ENCODE data around the gene MSI2. TPM values are rescaled to one million over a fixed set of nuclear protein-coding genes. Genes with fewer than 3 reads are reported as not detected.

MSI2 gene
- total RNA-seq, 2 donors from 2014 or later, result 53.1 to 74.0 TPM

GRCh38 chr17:57432507-57433277 lies 176.4 kb downstream of the MSI2 start:
- 90% methylated on average over 19 of the region's 19 CpGs for WGBS

GRCh38 chr17:57433452-57433851 lies 177.1 kb downstream of the MSI2 start:
- DNase-seq (ENCODE audit: low spot score), result no peak
- TF ChIP-seq CTCF (IDR thresholded peaks at IDR 0.05) (no peak), POLR2AphosphoS5 (IDR thresholded peaks at IDR 0.05) (no peak), POLR2A (IDR thresholded peaks at IDR 0.05) (no peak)
- H3K36me3 ChIP-seq, result no peaks in the 10 kb centered on the region
- H3K27ac ChIP-seq, result no peak overlapping the region
- 90% methylated on average over 10 of the region's 10 CpGs for WGBS
- H3K9me3 ChIP-seq, result no peaks in the 10 kb centered on the region
- H3K4me1 ChIP-seq (replicated peaks), result no peaks in the 10 kb centered on the region
- no peaks in the 10 kb centered on the region for H3K27me3 ChIP-seq (replicated peaks; ENCODE audit: insufficient read depth)
- intact Hi-C loops (cut with DNase I), result no loop called here
- H3K4me3 ChIP-seq, result no peak overlapping the region

More at GRCh38 chr17:57432507-57433277, 176.4 kb downstream of the MSI2 start:
- intact Hi-C loops (cut with DNase I), result no loop called here
- no peak overlapping the region for H3K27ac ChIP-seq
- H3K9me3 ChIP-seq, result no peaks in the 10 kb centered on the region
- no peak for DNase-seq (ENCODE audit: low spot score)
- no peaks in the 10 kb centered on the region for H3K4me1 ChIP-seq (replicated peaks)
- no peaks in the 10 kb centered on the region for H3K27me3 ChIP-seq (replicated peaks; ENCODE audit: insufficient read depth)
- TF ChIP-seq CTCF (IDR thresholded peaks at IDR 0.05) (no peak), POLR2AphosphoS5 (IDR thresholded peaks at IDR 0.05) (no peak), POLR2A (IDR thresholded peaks at IDR 0.05) (no peak)
- no peak overlapping the region for H3K4me3 ChIP-seq
- H3K36me3 ChIP-seq, result no peaks in the 10 kb centered on the region

GRCh38 chr17:57434361-57434760 lies 178.0 kb downstream of the MSI2 start:
- intact Hi-C loops (cut with DNase I), result no loop called here
- no peak for TF ChIP-seq POLR2A (IDR thresholded peaks at IDR 0.05)
- TF ChIP-seq CTCF (IDR thresholded peaks at IDR 0.05), result no peak
- no peak for TF ChIP-seq POLR2AphosphoS5 (IDR thresholded peaks at IDR 0.05)

GRCh38 chr17:57436565-57436964 lies 180.2 kb downstream of the MSI2 start:
- Histone ChIP-seq H3K27me3 (replicated peaks; ENCODE audit: insufficient read depth) (no peaks in the 10 kb centered on the region), H3K36me3 (no peaks in the 10 kb centered on the region), H3K27ac (no peak overlapping the region), H3K4me1 (replicated peaks) (no peaks in the 10 kb centered on the region), H3K4me3 (no peak overlapping the region), H3K9me3 (no peaks in the 10 kb centered on the region)
- no peak for DNase-seq (ENCODE audit: low spot score)
- no peak for TF ChIP-seq POLR2AphosphoS5 (IDR thresholded peaks at IDR 0.05)
- TF ChIP-seq CTCF (IDR thresholded peaks at IDR 0.05), result no peak
- TF ChIP-seq POLR2A (IDR thresholded peaks at IDR 0.05), result no peak
- WGBS, result 79% methylated on average over 4 of the region's 4 CpGs
- intact Hi-C loops (cut with DNase I), result no loop called here

More at GRCh38 chr17:57434361-57434760, 178.0 kb downstream of the MSI2 start:
- no peaks in the 10 kb centered on the region for H3K36me3 ChIP-seq
- no peak overlapping the region for H3K4me3 ChIP-seq
- no peak for DNase-seq (ENCODE audit: low spot score)
- no peaks in the 10 kb centered on the region for H3K4me1 ChIP-seq (replicated peaks)
- no peaks in the 10 kb centered on the region for H3K9me3 ChIP-seq
- H3K27ac ChIP-seq, result no peak overlapping the region
- H3K27me3 ChIP-seq (replicated peaks; ENCODE audit: insufficient read depth), result no peaks in the 10 kb centered on the region
- 95% methylated on average over 1 of the region's 1 CpG for WGBS
